B cell (primary cell): ENCODE measurements around the gene MSH6.

Source experiments
- CTCF ChIP-seq: fragments of 200-600 bp; IDR thresholded peaks from one replicate; pipeline ENCODE4 v1.8.0; 2022; ENCODE audit warnings: antibody characterized with exemption, mild to moderate bottlenecking
- EZH2 ChIP-seq: IDR thresholded peaks from 2 replicates; pipeline ENCODE4 v1.6.1; 2012; ENCODE audit warnings: borderline replicate concordance, low read depth, mild to moderate bottlenecking, moderate library complexity, low read length; ENCODE audit not compliant: insufficient read depth, poor library complexity, severe bottlenecking

- TF ChIP-seq CTCF, result no peak
- no peak for TF ChIP-seq EZH2
Measured at GRCh38 chr2:47784352-47784851, 1.5 kb downstream of the MSH6 start.
